HepG2 (cell line): ENCODE data around the gene PSMB9. TPM values are rescaled to one million over a fixed set of nuclear protein-coding genes. Genes with fewer than 3 reads are reported as not detected.

Experiments
- ATAC-seq: fragments of 200-7000 bp; cut with Tn5 transposase; 3 replicates; pipeline ENCODE4 v1.9.1; 2020; ENCODE audit warnings: mild to moderate bottlenecking, moderate library complexity
- BruUV-seq: library from RNA; stranded (reverse); fragments of 400-500 nt; replicated peaks from 2 replicates; lab custom pipeline; 2021; lab: Mats Ljungman, UMichigan
- CTCF ChIA-PET: fragments of 300-600 bp; formaldehyde crosslinking; extraction: SDS; loops from one replicate; lab custom pipeline; 2021; ENCODE audit warnings: low total read pairs, inconsistent platforms, low intra/inter-chr PET ratio; lab: Yijun Ruan, JAX
- POLR2A ChIA-PET: fragments of 350-600 bp; sonication (Branson Sonifier 250); formaldehyde crosslinking; loops from one replicate; lab custom pipeline; 2020; ENCODE audit warnings: antibody characterized with exemption, inconsistent platforms; lab: Yijun Ruan, JAX
- DNase-seq: peaks from one replicate; pipeline ENCODE4 v3.0.0-alpha.2; 2015; ENCODE audit warnings: low spot score
- FAIRE-seq: peaks from 3 replicates; lab custom pipeline; 2011; peaks lifted over from hg19 to GRCh38; lab: Jason Lieb, UNC
- H2AFZ ChIP-seq: one replicate; pipeline ENCODE4 v1.6.1; 2011; ENCODE audit warnings: low read length, inconsistent platforms
- H3K27ac ChIP-seq: fragments of 300-600 bp; 3 replicates; pipeline ENCODE4 v1.8.0; 2011; ENCODE audit warnings: mixed run types, mild to moderate bottlenecking, mixed read lengths, low read length, inconsistent platforms; ENCODE audit not compliant: insufficient read depth; ENCODE audit errors: extremely low read length
- H3K27me3 ChIP-seq, 2 experiments: fragments of 200-600 bp in 1 of 2; 2 replicates in 1 of 2; 3 replicates in 1 of 2; pipeline versions ENCODE4 v1.6.0 to v1.8.0; 2011; ENCODE audit warnings: low read length in 2 of 2, mild to moderate bottlenecking in 2 of 2, moderate library complexity in 2 of 2, inconsistent platforms in 1 of 2; ENCODE audit not compliant: insufficient read depth in 2 of 2, control insufficient read depth in 1 of 2
- H3K36me3 ChIP-seq, 2 experiments: fragments of 200-600 bp in 1 of 2; replicated peaks in 1 of 2; 2 replicates in 1 of 2; 3 replicates in 1 of 2; pipeline versions ENCODE4 v1.5.1 to v1.8.0; 2011; ENCODE audit warnings: low read length in 2 of 2, inconsistent platforms in 1 of 2; ENCODE audit not compliant: insufficient read depth in 2 of 2, control insufficient read depth in 1 of 2
- H3K4me1 ChIP-seq: 2 replicates; pipeline ENCODE4 v1.5.1; 2012; ENCODE audit warnings: low read length, inconsistent platforms; ENCODE audit not compliant: insufficient read depth
- H3K4me2 ChIP-seq: 2 replicates; pipeline ENCODE4 v1.6.0; 2011; ENCODE audit warnings: low read depth, low read length, inconsistent platforms
- H3K4me3 ChIP-seq, 3 experiments: fragments of 200-600 bp in 1 of 3; sonication (generic), shearing (Covaris generic) in 1 of 3; replicated peaks in 1 of 3; 2 replicates each; pipeline ENCODE4 v1.5.1; 2011 to 2016; ENCODE audit warnings: low read length in 3 of 3, inconsistent platforms in 2 of 3, low read depth in 2 of 3, mild to moderate bottlenecking in 2 of 3, control low read depth in 1 of 3, mixed read lengths in 1 of 3; ENCODE audit not compliant: insufficient read depth in 1 of 3
- H3K79me2 ChIP-seq: one replicate; pipeline ENCODE4 v1.6.1; 2011; ENCODE audit warnings: low read length, inconsistent platforms; ENCODE audit not compliant: insufficient read depth
- H3K9ac ChIP-seq: 2 replicates; pipeline ENCODE4 v1.6.0; 2011; ENCODE audit warnings: mild to moderate bottlenecking, low read depth, low read length, inconsistent platforms; ENCODE audit not compliant: insufficient read depth
- H3K9me3 ChIP-seq: 2 replicates; pipeline ENCODE4 v1.5.1; 2012; ENCODE audit warnings: mild to moderate bottlenecking, low read length
- H4K20me1 ChIP-seq: 2 replicates; pipeline ENCODE4 v1.6.0; 2011; ENCODE audit warnings: inconsistent platforms, mild to moderate bottlenecking, low read length, moderate library complexity; ENCODE audit not compliant: insufficient read depth
- ATF6 ChIP-seq: sonication (generic); formaldehyde crosslinking; conservative IDR thresholded peaks from 2 replicates; pipeline ENCODE4 v1.4.0; 2020; ENCODE audit warnings: missing genetic modification reagents
- CEBPB ChIP-seq: IDR thresholded peaks from 2 replicates; pipeline ENCODE4 v1.6.1; 2011; ENCODE audit warnings: low read depth, low read length, improper control_type of control experiment, borderline replicate concordance
- CEBPG ChIP-seq: IDR thresholded peaks from 2 replicates; pipeline ENCODE4 v1.6.1; 2016
- KLF9 ChIP-seq: IDR thresholded peaks from 2 replicates; pipeline ENCODE4 v1.6.1; 2016; ENCODE audit warnings: low read depth
- RORA ChIP-seq: sonication (generic); formaldehyde crosslinking; IDR thresholded peaks from 2 replicates; pipeline ENCODE4 v1.5.0; 2020; ENCODE audit warnings: mild to moderate bottlenecking, missing genetic modification reagents, moderate library complexity
- SP2 ChIP-seq: sonication (generic); formaldehyde crosslinking; IDR thresholded peaks from 2 replicates; pipeline ENCODE4 v1.5.1; 2020; ENCODE audit warnings: mild to moderate bottlenecking, missing genetic modification reagents
- ZKSCAN5 ChIP-seq: sonication (generic); formaldehyde crosslinking; IDR thresholded peaks from 2 replicates; pipeline ENCODE4 v1.5.1; 2020; ENCODE audit warnings: mild to moderate bottlenecking, missing genetic modification reagents
- ZNF670 ChIP-seq: sonication (generic); formaldehyde crosslinking; IDR thresholded peaks from 2 replicates; pipeline ENCODE4 v1.8.0; 2022; ENCODE audit warnings: mild to moderate bottlenecking, missing genetic modification reagents, borderline replicate concordance
- ZNF777 ChIP-seq: sonication (generic); formaldehyde crosslinking; IDR thresholded peaks from 2 replicates; pipeline ENCODE4 v1.4.0; 2020; ENCODE audit warnings: missing genetic modification reagents
- WGBS: methylation state at CpG from one replicate; pipeline ENCODE4 v1.1.6; 2017; ENCODE audit warnings: low lambda C conversion rate; 5-methylcytosine and 5-hydroxymethylcytosine counted together
- in situ Hi-C: cut with HindIII; loops from 2 replicates; pipeline ENCODE4 v1.10.0; 2017; ENCODE audit warnings: low pct_unique_long_range_greater_than_20kb; ENCODE audit not compliant: extremely low pct_ligation_motif_present
- intact Hi-C: fragments of 100-400 bp; cut with micrococcal nuclease; formaldehyde crosslinking; loops from one replicate; pipeline ENCODE4 v1.10.0; 2022; ENCODE audit not compliant: unreplicated experiment
- polyA plus RNA-seq, 8 experiments: library from polyadenylated mRNA; depleted of rRNA in 3 of 8; stranded (reverse) in 7 of 8; unstranded in 1 of 8; fragments of >200 nt; fragmentation: Illumina TruSeq in 4 of 8; extraction: Trizol in 4 of 8; gene quantifications; 2 replicates each; pipeline versions ENCODE4 v1.2.1 to v1.2.3, GENCODE V29; 2011 to 2016; ENCODE audit warnings: low read depth in 4 of 8, missing spikeins in 1 of 8, mixed read lengths in 1 of 8; ENCODE audit not compliant: insufficient read depth in 1 of 8
- total RNA-seq, 5 experiments: library from RNA; depleted of rRNA; stranded (reverse); fragments of >200 nt; fragmentation: Illumina TruSeq; extraction: Trizol; gene quantifications; 2 replicates each; pipeline ENCODE4 v1.2.3, GENCODE V29; 2016; ENCODE audit warnings: low read depth in 1 of 5

PSMB9 gene
- total and polyA plus RNA-seq, 2 of the 13 experiments (the other 11 are each of a cell fraction or from before 2014, with no cell fraction given) = 15.6 to 16.0 TPM

- intact Hi-C loops = no loop called here
- Histone ChIP-seq H3K9me3 (no peaks in the 10 kb centered on the region), H3K79me2 (no peaks in the 10 kb centered on the region), H3K36me3 (no peaks in the 10 kb centered on the region), H3K9ac (no peak overlapping the region), H4K20me1 (no peaks in the 10 kb centered on the region), H2AFZ (no peak overlapping the region), H3K4me3 (no peak overlapping the region), H3K4me2 (no peak overlapping the region), H3K27me3 (peaks cover 0 to 17% of the 10 kb centered on the region in 2 experiments; a peak in 3 of 5 replicates), H3K27ac (no peak overlapping the region), H3K4me1 (peaks cover 9% of the 10 kb centered on the region)
- FAIRE-seq = no peak
- ATAC-seq = no peak
- no peak for TF ChIP-seq ZNF777 (CRISPR knock-in tag)
- TF ChIP-seq ZKSCAN5 (CRISPR knock-in tag) = no peak
- TF ChIP-seq ATF6 (CRISPR knock-in tag) = no peak
- TF ChIP-seq CEBPB = peak; percentile 78
- TF ChIP-seq ZNF670 = no peak
- TF ChIP-seq CEBPG (CRISPR knock-in tag) = peak; percentile 29; the same call in 1 of the 2 replicates
- no peak for TF ChIP-seq SP2 (CRISPR knock-in tag)
- no peak for TF ChIP-seq KLF9 (CRISPR knock-in tag)
- TF ChIP-seq RORA (CRISPR knock-in tag) = no peak
- ChIA-PET CTCF (no interaction called here), POLR2A (no interaction called here)
- DNase-seq = no peak
- in situ Hi-C loops = no loop called here
- WGBS = 9% methylated on average over 3 of the region's 3 CpGs
- BruUV-seq = no TSS peak
Observed at GRCh38 chr6:32862725-32863124, 8.7 kb downstream of the PSMB9 start.
